Liver (tissue), 9 donors: Measurements from ENCODE around the gene MIPEP. TPM values are rescaled to one million over a fixed set of nuclear protein-coding genes. Genes with fewer than 3 reads are reported as not detected.

Experiments used
- DNase-seq: peaks from one replicate; pipeline ENCODE4 v3.0.0-alpha.2; 2017; ENCODE audit warnings: low spot score
- H3K27ac ChIP-seq, 2 donors: one replicate each; pipeline ENCODE4 v1.7.0; 2013; ENCODE audit warnings: inconsistent platforms in 2 of 2, low read length in 2 of 2, control low read depth in 1 of 2, low read depth in 1 of 2, mild to moderate bottlenecking in 1 of 2
- H3K27me3 ChIP-seq, 4 donors: one replicate each; pipeline versions ENCODE4 v1.6.1 to v1.7.0; 2013; ENCODE audit warnings: low read length in 3 of 4, inconsistent platforms in 1 of 4, mild to moderate bottlenecking in 1 of 4, moderate library complexity in 1 of 4; ENCODE audit not compliant: control insufficient read depth in 4 of 4, insufficient read depth in 4 of 4
- H3K36me3 ChIP-seq, 4 donors: one replicate each; pipeline versions ENCODE4 v1.6.1 to v1.7.0; 2013; ENCODE audit warnings: low read length in 3 of 4, mild to moderate bottlenecking in 3 of 4, low read depth in 1 of 4, moderate library complexity in 1 of 4; ENCODE audit not compliant: control insufficient read depth in 4 of 4, insufficient read depth in 3 of 4
- H3K4me1 ChIP-seq, 4 donors: one replicate each; pipeline versions ENCODE4 v1.6.1 to v1.7.0; 2013; ENCODE audit warnings: low read length in 3 of 4, mild to moderate bottlenecking in 3 of 4, moderate library complexity in 1 of 4; ENCODE audit not compliant: control insufficient read depth in 4 of 4, insufficient read depth in 4 of 4
- H3K4me3 ChIP-seq, 3 donors: one replicate each; pipeline versions ENCODE4 v1.6.1 to v1.7.0; 2013; ENCODE audit warnings: low read length in 3 of 3, control low read depth in 1 of 3, low read depth in 1 of 3, mild to moderate bottlenecking in 1 of 3
- H3K9ac ChIP-seq, 2 donors: one replicate each; pipeline ENCODE4 v1.7.0; 2013; ENCODE audit warnings: low read length in 2 of 2, mild to moderate bottlenecking in 2 of 2, moderate library complexity in 2 of 2, control low read depth in 1 of 2, low read depth in 1 of 2
- H3K9me3 ChIP-seq, 4 donors: one replicate each; pipeline versions ENCODE4 v1.6.1 to v1.7.0; 2013; ENCODE audit warnings: low read length in 3 of 4; ENCODE audit not compliant: control insufficient read depth in 4 of 4
- FOXA1 ChIP-seq: IDR thresholded peaks from 2 replicates; pipeline ENCODE4 v1.6.1; 2016; ENCODE audit warnings: antibody characterized with exemption
- FOXA2 ChIP-seq: IDR thresholded peaks from 2 replicates; pipeline ENCODE4 v1.6.1; 2016; ENCODE audit warnings: antibody characterized with exemption
- GABPA ChIP-seq, 2 donors: IDR thresholded peaks in 1 of 2; conservative IDR thresholded peaks in 1 of 2; 2 replicates each; pipeline ENCODE4 v1.6.1; 2016; ENCODE audit warnings: antibody characterized with exemption in 2 of 2, mild to moderate bottlenecking in 1 of 2, moderate library complexity in 1 of 2
- HNF4G ChIP-seq: IDR thresholded peaks from 2 replicates; pipeline ENCODE4 v1.6.1; 2016; ENCODE audit warnings: antibody characterized with exemption
- JUND ChIP-seq, 2 donors: IDR thresholded peaks; 2 replicates each; pipeline ENCODE4 v1.6.1; 2016; ENCODE audit warnings: antibody characterized with exemption in 2 of 2
- NR2F2 ChIP-seq: IDR thresholded peaks from 2 replicates; pipeline ENCODE4 v1.6.1; 2016; ENCODE audit warnings: antibody characterized with exemption
- RXRA ChIP-seq, 2 donors: IDR thresholded peaks; 2 replicates each; pipeline ENCODE4 v1.6.1; 2017 to 2018; ENCODE audit warnings: antibody characterized with exemption in 2 of 2, mild to moderate bottlenecking in 1 of 2
- SP1 ChIP-seq: IDR thresholded peaks from 2 replicates; pipeline ENCODE4 v1.6.1; 2018; ENCODE audit warnings: antibody characterized with exemption, mild to moderate bottlenecking
- WGBS: extraction: QIAGEN DNeasy Blood & Tissue Kit; methylation state at CpG from one replicate; pipeline ENCODE4 v1.1.7; 2013; 5-methylcytosine and 5-hydroxymethylcytosine counted together
- polyA plus RNA-seq, 2 donors: library from polyadenylated mRNA; stranded (reverse) in 1 of 2; unstranded in 1 of 2; fragments of 200-250 nt in 1 of 2; fragments of >200 nt in 1 of 2; fragmentation: Nextera tagmentation in 1 of 2; extraction: Ambion mirVana in 1 of 2; gene quantifications; one replicate each; pipeline versions ENCODE4 v1.2.1 to v1.2.3, GENCODE V29; 2013 to 2015
- total RNA-seq, 2 donors: library from RNA; depleted of rRNA; stranded (reverse); fragments of >200 nt; gene quantifications; one replicate each; pipeline ENCODE4 v1.2.3, GENCODE V29; 2014
- TF ChIP-seq, protein P1 (sequence below): IDR thresholded peaks from 2 replicates; pipeline ENCODE4 v1.6.1; 2016; ENCODE audit warnings: antibody characterized with exemption, mild to moderate bottlenecking
- TF ChIP-seq, protein P2 (sequence below): IDR thresholded peaks from 2 replicates; pipeline ENCODE4 v1.6.1; 2016; ENCODE audit warnings: antibody characterized with exemption
- TF ChIP-seq, protein P3 (sequence below): fragments of 150-350 bp; IDR thresholded peaks from 2 replicates; pipeline ENCODE4 v1.5.1; 2017; ENCODE audit warnings: improper control_type of control experiment, low read depth, low read length; ENCODE audit not compliant: missing input control
- donor health status: healthy.
- donor health status: healthy.
- donor health status: healthy.
- donor health status: healthy.
- donor health status: healthy.

The MIPEP gene
- total and polyA plus RNA-seq, 4 donors = 7.4 to 11.7 (median 10.2) TPM

DNA sequence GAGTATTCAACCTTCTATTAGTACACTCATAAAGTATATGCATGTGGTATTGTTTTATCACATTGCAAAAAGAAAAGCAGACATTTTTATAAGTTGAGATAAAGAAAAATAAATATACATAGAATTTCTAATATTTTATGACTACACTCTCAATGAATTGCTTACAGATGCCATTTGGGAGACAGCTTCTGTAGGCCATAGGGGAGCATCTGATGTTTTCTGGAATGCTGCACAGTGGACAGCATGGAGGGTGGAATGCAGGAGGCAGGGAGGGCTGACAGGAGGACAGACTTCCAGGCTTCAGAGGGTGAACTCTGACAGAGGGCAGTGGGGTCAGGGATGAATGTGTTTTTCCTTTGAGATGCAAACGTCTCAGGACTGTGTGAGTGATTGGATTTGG lies 45.8 kb downstream of the MIPEP start:
- Histone ChIP-seq H3K9me3 (no peaks in the 10 kb centered on the region), H3K9ac (no peak overlapping the region), H3K4me1 (no peaks in the 10 kb centered on the region), H3K27me3 (no peaks in the 10 kb centered on the region), H3K27ac (no peak overlapping the region), H3K36me3 (peaks cover 0 to 2% (median 0%) of the 10 kb centered on the region in 4 donors), H3K4me3 (no peak overlapping the region)
- 80% methylated on average over 1 of the region's 1 CpG for WGBS
- DNase-seq = no peak
- TF ChIP-seq HNF4G (no peak), GABPA (IDR thresholded peaks at IDR 0.05 in 1 of 2, conservative IDR thresholded peaks at IDR 0.05 in 1 of 2) (no peak), FOXA2 (no peak), SP1 (no peak), FOXA1 (no peak), JUND (IDR thresholded peaks at IDR 0.05) (no peak), RXRA (IDR thresholded peaks at IDR 0.05) (no peak)
- TF ChIP-seq, protein P1, sequence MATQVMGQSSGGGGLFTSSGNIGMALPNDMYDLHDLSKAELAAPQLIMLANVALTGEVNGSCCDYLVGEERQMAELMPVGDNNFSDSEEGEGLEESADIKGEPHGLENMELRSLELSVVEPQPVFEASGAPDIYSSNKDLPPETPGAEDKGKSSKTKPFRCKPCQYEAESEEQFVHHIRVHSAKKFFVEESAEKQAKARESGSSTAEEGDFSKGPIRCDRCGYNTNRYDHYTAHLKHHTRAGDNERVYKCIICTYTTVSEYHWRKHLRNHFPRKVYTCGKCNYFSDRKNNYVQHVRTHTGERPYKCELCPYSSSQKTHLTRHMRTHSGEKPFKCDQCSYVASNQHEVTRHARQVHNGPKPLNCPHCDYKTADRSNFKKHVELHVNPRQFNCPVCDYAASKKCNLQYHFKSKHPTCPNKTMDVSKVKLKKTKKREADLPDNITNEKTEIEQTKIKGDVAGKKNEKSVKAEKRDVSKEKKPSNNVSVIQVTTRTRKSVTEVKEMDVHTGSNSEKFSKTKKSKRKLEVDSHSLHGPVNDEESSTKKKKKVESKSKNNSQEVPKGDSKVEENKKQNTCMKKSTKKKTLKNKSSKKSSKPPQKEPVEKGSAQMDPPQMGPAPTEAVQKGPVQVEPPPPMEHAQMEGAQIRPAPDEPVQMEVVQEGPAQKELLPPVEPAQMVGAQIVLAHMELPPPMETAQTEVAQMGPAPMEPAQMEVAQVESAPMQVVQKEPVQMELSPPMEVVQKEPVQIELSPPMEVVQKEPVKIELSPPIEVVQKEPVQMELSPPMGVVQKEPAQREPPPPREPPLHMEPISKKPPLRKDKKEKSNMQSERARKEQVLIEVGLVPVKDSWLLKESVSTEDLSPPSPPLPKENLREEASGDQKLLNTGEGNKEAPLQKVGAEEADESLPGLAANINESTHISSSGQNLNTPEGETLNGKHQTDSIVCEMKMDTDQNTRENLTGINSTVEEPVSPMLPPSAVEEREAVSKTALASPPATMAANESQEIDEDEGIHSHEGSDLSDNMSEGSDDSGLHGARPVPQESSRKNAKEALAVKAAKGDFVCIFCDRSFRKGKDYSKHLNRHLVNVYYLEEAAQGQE = no peak
- TF ChIP-seq, protein P2, sequence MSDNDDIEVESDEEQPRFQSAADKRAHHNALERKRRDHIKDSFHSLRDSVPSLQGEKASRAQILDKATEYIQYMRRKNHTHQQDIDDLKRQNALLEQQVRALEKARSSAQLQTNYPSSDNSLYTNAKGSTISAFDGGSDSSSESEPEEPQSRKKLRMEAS = no peak

DNA sequence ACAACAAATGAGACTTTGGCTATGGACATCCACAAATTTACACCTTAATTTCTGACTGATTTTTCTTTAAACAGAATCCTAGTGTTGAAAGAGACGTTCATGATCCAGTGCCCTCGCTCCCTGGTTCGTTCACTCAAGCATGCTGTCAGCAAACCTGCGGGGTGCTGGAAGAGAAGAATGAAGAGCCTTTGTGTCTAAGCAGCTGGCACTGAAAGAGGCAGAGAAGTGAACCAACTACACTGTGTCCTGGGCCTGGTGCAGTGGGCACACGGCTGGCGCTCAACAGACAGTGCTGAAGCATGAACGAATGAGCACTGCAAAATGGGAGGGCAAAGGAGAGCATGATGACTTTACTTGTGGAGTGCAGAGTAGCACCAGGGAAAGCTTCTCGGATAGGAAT lies 46.8 kb downstream of the MIPEP start:
- Histone ChIP-seq H3K27ac (no peak overlapping the region), H3K36me3 (peaks cover 0 to 2% (median 0%) of the 10 kb centered on the region in 4 donors), H3K9me3 (no peaks in the 10 kb centered on the region), H3K27me3 (no peaks in the 10 kb centered on the region), H3K4me1 (no peaks in the 10 kb centered on the region), H3K4me3 (no peak overlapping the region), H3K9ac (no peak overlapping the region)
- TF ChIP-seq NR2F2 (no peak), SP1 (no peak)
- TF ChIP-seq, protein P1 = no peak
- TF ChIP-seq, protein P2 = no peak
- TF ChIP-seq, protein P3, sequence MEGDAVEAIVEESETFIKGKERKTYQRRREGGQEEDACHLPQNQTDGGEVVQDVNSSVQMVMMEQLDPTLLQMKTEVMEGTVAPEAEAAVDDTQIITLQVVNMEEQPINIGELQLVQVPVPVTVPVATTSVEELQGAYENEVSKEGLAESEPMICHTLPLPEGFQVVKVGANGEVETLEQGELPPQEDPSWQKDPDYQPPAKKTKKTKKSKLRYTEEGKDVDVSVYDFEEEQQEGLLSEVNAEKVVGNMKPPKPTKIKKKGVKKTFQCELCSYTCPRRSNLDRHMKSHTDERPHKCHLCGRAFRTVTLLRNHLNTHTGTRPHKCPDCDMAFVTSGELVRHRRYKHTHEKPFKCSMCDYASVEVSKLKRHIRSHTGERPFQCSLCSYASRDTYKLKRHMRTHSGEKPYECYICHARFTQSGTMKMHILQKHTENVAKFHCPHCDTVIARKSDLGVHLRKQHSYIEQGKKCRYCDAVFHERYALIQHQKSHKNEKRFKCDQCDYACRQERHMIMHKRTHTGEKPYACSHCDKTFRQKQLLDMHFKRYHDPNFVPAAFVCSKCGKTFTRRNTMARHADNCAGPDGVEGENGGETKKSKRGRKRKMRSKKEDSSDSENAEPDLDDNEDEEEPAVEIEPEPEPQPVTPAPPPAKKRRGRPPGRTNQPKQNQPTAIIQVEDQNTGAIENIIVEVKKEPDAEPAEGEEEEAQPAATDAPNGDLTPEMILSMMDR = no peak
- 96% methylated on average over 8 of the region's 8 CpGs for WGBS
- no peak for DNase-seq
